ENCODE measurements around the gene CDH23. TPM values are rescaled to one million over a fixed set of nuclear protein-coding genes. Genes with fewer than 3 reads are reported as not detected.

The CDH23 gene
- total RNA-seq, 1 experiment from 2014 or later: 2.9 TPM

DNA sequence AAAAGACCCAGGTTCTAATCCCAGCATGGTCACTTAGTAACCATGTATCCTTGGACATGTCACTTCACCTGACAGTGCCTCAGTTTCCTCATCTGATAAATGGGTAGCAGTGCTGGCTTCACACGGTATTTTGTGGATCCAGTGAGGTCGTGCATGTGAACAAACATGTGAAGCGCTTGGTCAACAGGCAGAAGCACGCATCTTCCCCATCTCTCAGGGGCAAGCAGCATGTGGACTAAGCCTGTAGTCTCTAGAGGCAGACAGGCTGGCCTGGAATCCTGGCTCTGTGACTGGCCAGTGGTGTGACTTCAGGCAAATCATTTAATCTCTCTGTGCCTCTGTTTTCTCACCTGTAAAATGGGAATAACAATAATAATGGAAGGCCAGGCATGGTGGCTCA, 207.0 kb downstream of the CDH23 start (continued):
- TF ChIP-seq, protein P1, sequence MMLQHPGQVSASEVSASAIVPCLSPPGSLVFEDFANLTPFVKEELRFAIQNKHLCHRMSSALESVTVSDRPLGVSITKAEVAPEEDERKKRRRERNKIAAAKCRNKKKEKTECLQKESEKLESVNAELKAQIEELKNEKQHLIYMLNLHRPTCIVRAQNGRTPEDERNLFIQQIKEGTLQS (CRISPR knock-in tag; conservative IDR thresholded peaks at IDR 0.05): no peak
- TF ChIP-seq, protein P2, sequence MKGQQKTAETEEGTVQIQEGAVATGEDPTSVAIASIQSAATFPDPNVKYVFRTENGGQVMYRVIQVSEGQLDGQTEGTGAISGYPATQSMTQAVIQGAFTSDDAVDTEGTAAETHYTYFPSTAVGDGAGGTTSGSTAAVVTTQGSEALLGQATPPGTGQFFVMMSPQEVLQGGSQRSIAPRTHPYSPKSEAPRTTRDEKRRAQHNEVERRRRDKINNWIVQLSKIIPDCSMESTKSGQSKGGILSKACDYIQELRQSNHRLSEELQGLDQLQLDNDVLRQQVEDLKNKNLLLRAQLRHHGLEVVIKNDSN (CRISPR knock-in tag; IDR thresholded peaks at IDR 0.05): no peak
- no peak for TF ChIP-seq ZBTB21 (CRISPR knock-in tag; IDR thresholded peaks at IDR 0.05; ENCODE audit: borderline replicate concordance)

DNA sequence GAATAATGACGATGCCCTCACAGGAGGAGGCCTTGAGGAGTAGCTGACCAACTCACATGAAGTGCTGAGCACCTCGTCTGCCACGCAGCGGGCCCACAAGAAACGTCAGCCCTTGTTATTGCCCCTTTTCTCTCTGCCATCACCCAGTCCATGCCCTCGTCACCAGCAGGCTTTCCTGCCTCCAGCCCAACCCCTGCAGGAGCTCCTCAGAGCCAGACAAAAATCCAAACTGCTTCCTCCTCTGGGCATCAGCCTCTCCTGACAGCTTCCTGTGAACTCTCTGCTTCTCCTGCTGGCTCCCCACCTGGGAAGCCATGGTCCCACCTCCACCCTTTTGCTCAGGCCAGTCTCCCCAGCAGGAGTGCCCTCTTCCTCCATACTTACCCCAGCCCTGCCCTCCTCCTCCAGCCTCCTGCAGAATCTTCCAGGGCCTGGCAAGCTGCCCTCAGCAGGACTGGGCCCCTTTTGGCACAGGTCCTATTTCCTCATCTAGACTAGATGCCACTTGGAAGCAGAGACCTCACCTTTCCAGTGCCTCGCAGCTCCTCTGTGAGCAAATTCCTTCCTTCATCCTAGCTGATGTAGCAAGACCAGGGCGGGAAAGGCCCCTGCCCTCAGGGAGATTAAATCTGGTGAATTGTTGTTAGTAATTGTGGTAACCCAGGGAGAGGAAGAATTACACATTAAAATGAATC, 207.8 kb downstream of the CDH23 start:
- H3K4me3 Mint-ChIP-seq: no peak overlapping the region
- ATAC-seq (no peak), DNase-seq (ENCODE audit: low spot score) (no peak)
- TF ChIP-seq NR3C1 (CRISPR knock-in tag; conservative IDR thresholded peaks at IDR 0.05; ENCODE audit: low read depth): no peak
- TF ChIP-seq, protein P3, sequence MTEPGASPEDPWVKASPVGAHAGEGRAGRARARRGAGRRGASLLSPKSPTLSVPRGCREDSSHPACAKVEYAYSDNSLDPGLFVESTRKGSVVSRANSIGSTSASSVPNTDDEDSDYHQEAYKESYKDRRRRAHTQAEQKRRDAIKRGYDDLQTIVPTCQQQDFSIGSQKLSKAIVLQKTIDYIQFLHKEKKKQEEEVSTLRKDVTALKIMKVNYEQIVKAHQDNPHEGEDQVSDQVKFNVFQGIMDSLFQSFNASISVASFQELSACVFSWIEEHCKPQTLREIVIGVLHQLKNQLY (CRISPR knock-in tag; IDR thresholded peaks at IDR 0.05): no peak
- no peak for TF ChIP-seq ESRRA (CRISPR knock-in tag; IDR thresholded peaks at IDR 0.05; ENCODE audit: borderline replicate concordance)
- TF ChIP-seq CBFB (CRISPR knock-in tag; IDR thresholded peaks at IDR 0.05; ENCODE audit: low read depth): no peak
- TF ChIP-seq FOXJ3 (CRISPR knock-in tag; IDR thresholded peaks at IDR 0.05; ENCODE audit: borderline replicate concordance): no peak
- no peak for TF ChIP-seq ZNF416 (CRISPR knock-in tag; IDR thresholded peaks at IDR 0.05)
- no peak for TF ChIP-seq NR1H2 (CRISPR knock-in tag; IDR thresholded peaks at IDR 0.05)
- no peak for TF ChIP-seq SMAD3 (CRISPR knock-in tag; IDR thresholded peaks at IDR 0.05; ENCODE audit: borderline replicate concordance)
- TF ChIP-seq, protein P4, sequence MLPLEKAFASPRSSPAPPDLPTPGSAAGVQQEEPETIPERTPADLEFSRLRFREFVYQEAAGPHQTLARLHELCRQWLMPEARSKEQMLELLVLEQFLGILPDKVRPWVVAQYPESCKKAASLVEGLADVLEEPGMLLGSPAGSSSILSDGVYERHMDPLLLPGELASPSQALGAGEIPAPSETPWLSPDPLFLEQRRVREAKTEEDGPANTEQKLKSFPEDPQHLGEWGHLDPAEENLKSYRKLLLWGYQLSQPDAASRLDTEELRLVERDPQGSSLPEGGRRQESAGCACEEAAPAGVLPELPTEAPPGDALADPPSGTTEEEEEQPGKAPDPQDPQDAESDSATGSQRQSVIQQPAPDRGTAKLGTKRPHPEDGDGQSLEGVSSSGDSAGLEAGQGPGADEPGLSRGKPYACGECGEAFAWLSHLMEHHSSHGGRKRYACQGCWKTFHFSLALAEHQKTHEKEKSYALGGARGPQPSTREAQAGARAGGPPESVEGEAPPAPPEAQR (CRISPR knock-in tag; IDR thresholded peaks at IDR 0.05): no peak
- TF ChIP-seq, protein P5, sequence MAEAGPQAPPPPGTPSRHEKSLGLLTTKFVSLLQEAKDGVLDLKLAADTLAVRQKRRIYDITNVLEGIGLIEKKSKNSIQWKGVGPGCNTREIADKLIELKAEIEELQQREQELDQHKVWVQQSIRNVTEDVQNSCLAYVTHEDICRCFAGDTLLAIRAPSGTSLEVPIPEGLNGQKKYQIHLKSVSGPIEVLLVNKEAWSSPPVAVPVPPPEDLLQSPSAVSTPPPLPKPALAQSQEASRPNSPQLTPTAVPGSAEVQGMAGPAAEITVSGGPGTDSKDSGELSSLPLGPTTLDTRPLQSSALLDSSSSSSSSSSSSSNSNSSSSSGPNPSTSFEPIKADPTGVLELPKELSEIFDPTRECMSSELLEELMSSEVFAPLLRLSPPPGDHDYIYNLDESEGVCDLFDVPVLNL (CRISPR knock-in tag; IDR thresholded peaks at IDR 0.05; ENCODE audit: borderline replicate concordance, low read depth): no peak
- no peak for TF ChIP-seq SMAD4 (CRISPR knock-in tag; IDR thresholded peaks at IDR 0.05)
- TF ChIP-seq SOX15 (CRISPR knock-in tag; IDR thresholded peaks at IDR 0.05): no peak
- TF ChIP-seq, protein P6, sequence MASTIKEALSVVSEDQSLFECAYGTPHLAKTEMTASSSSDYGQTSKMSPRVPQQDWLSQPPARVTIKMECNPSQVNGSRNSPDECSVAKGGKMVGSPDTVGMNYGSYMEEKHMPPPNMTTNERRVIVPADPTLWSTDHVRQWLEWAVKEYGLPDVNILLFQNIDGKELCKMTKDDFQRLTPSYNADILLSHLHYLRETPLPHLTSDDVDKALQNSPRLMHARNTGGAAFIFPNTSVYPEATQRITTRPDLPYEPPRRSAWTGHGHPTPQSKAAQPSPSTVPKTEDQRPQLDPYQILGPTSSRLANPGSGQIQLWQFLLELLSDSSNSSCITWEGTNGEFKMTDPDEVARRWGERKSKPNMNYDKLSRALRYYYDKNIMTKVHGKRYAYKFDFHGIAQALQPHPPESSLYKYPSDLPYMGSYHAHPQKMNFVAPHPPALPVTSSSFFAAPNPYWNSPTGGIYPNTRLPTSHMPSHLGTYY (CRISPR knock-in tag; IDR thresholded peaks at IDR 0.05): no peak
- TF ChIP-seq, protein P7, sequence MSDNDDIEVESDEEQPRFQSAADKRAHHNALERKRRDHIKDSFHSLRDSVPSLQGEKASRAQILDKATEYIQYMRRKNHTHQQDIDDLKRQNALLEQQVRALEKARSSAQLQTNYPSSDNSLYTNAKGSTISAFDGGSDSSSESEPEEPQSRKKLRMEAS (CRISPR knock-in tag; IDR thresholded peaks at IDR 0.05): no peak
- no peak for TF ChIP-seq FOXP1 (CRISPR knock-in tag; IDR thresholded peaks at IDR 0.05; ENCODE audit: borderline replicate concordance)
- no peak for TF ChIP-seq ZNF396 (CRISPR knock-in tag; IDR thresholded peaks at IDR 0.05; ENCODE audit: borderline replicate concordance)
- no peaks in the 10 kb centered on the region for H3K9me3 Mint-ChIP-seq
- ChIA-PET POLR2A (interaction anchor here (0.6 kb wide), 1 partner anchor 17 kb away, joined by 3 read pairs; no protein-coding TSS in a partner anchor), CTCF (interaction anchor here (1.2 to 1.5 kb wide), 2 partner anchors 19 to 175 kb away, joined by 3 to 4 read pairs; no protein-coding TSS in a partner anchor)
- H3K36me3 Mint-ChIP-seq: no peaks in the 10 kb centered on the region
- peaks cover 30% of the 10 kb centered on the region for H3K4me1 Mint-ChIP-seq
- 0 out of 2 replicates have a peak overlapping the region, but pooled peaks have one; percentile 13 for H3K27ac Mint-ChIP-seq
- H3K27me3 Mint-ChIP-seq (ENCODE audit: low read depth): no peaks in the 10 kb centered on the region

Measured in WTC11 (cell line).